Endothelial cell of umbilical vein (primary cell): ENCODE measurements around the gene MCCD1.

ENCODE experiments used
- CTCF ChIP-seq, 2 donors: IDR thresholded peaks; 1 replicate in 1 of 2; 2 replicates in 1 of 2; pipeline ENCODE4 v1.5.1; 2011; ENCODE audit warnings: low read length in 2 of 2, mild to moderate bottlenecking in 2 of 2, moderate library complexity in 2 of 2, control low read depth in 1 of 2, inconsistent platforms in 1 of 2, low read depth in 1 of 2; ENCODE audit not compliant: insufficient read depth in 1 of 2; ENCODE audit errors: extremely low read depth in 1 of 2
- EZH2 ChIP-seq: IDR thresholded peaks from 2 replicates; pipeline ENCODE4 v1.6.1; 2012; ENCODE audit warnings: borderline replicate concordance, low read depth, mild to moderate bottlenecking, moderate library complexity, low read length, inconsistent platforms; ENCODE audit not compliant: severe bottlenecking
- GATA2 ChIP-seq: IDR thresholded peaks from 2 replicates; pipeline ENCODE4 v1.7.0; 2011; ENCODE audit warnings: low read depth, mild to moderate bottlenecking, moderate library complexity, mixed read lengths, low read length; ENCODE audit not compliant: insufficient read length, insufficient read depth
- JUN ChIP-seq: IDR thresholded peaks from 2 replicates; pipeline ENCODE4 v1.6.1; 2011; ENCODE audit warnings: borderline replicate concordance, low read depth; ENCODE audit not compliant: insufficient read length, insufficient read depth
- POLR2A ChIP-seq: IDR thresholded peaks from 2 replicates; pipeline ENCODE4 v1.6.1; 2012; ENCODE audit warnings: low read depth, mild to moderate bottlenecking, control low read depth, low read length
- POLR2AphosphoS5 ChIP-seq: IDR thresholded peaks from 2 replicates; pipeline ENCODE4 v1.6.1; 2012; ENCODE audit warnings: low read depth, mild to moderate bottlenecking, control low read depth, low read length, moderate library complexity; ENCODE audit not compliant: insufficient read depth

- TF ChIP-seq POLR2A (no peak), POLR2AphosphoS5 (no peak), CTCF (IDR thresholded peaks at IDR 0.05; ENCODE audit: extremely low read depth in 1 of 2, insufficient read depth in 1 of 2, low read depth in 1 of 2, low read length in 2 of 2) (no peak), EZH2 (no peak), GATA2 (no peak), JUN (no peak)
These were observed 45.4 kb upstream of the MCCD1 start for GRCh38 chr6:31483392-31483791.
